HG03521 (cell line): ENCODE measurements around the gene TMEM126A.

Experiments used
- ATAC-seq: cut with Tn5 transposase; IDR thresholded peaks from one replicate; pipeline ENCODE4 v1.9.1; 2021; ENCODE audit warnings: mild to moderate bottlenecking, moderate library complexity; ENCODE audit not compliant: unreplicated experiment

Gene TMEM126A

DNA sequence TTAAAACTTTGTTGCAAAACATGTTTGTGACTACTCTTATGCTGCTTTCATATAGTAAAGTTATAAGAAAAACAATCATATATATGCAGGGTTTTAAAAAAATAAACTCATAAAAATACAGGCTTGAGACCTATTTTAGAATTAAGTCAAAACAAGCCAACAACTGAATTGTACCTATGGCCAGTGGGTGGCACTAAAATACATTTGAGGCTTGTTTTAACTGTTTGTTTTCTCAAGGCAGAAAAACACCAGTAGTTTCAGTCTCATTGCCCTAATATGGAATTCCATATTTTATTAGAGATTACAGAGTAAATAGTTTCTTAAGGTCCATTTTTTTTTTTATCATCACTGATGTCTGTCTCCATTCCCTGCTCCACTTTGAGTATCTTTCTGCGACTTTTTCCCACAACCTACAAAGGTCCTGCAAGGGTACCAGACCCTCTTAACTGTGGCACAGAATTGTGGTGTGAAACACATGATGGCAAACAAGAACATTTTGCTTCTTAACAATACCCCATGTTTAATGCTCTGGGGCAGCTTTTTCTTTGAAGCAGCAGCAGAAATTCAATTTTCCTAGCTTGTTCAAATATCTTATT, 46.7 kb downstream of the TMEM126A start:
- ATAC-seq: no peak

DNA sequence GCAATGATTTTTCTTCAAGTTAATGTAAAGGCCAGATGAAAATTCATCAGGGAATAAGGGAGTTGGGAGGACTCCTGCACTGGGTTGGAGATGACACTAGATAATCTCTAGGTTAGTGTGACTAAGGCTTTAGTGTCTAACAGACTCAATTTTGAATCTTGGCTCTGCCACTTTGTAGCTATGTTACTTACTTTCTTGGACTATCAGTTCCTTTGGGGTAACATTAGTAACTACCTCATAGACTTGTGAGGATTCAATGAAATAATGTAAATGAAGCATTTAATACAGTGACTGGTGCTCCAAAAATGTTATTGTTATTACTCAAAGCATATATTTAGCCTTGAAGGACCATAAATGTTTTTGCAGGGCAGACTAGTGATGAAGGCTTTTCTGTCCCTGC, 47.8 kb downstream of the TMEM126A start:
- no peak for ATAC-seq

DNA sequence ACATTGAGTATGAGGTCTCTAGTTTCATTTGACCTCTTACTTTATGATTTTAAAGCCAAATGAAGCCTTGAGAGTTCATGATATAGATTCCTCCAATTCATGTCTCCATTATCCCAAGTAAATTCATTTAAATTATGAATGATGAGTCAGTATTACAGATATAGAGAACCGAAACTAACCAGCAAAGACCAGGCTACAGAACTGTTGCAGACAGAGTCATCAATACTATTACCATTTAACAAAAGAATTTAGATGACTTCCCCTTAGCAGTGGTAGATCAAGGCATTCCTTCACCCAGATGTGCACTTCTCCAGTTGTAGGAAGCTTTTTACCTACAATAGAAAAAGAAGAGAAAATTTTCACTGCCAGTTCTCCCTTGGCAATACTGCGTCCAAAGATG, 50.0 kb downstream of the TMEM126A start:
- no peak for ATAC-seq

DNA sequence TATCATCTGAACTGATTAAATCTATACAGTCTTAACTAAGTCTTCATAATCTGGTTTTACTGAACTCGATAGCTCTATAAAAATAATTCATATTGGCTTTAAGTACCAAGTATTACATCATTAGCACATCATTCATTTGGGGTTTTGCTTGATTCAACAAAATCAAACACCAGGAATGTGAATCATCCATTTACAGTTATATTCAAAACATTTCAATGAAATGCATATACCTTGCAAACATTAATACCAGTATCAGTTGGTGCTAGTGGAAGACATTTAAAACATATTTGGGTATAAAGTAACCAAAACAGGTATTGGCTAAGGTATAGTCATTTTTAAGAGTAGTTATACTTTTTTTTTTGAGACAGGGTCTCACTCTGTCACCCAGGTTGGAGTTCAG, 50.4 kb downstream of the TMEM126A start:
- no peak for ATAC-seq

DNA sequence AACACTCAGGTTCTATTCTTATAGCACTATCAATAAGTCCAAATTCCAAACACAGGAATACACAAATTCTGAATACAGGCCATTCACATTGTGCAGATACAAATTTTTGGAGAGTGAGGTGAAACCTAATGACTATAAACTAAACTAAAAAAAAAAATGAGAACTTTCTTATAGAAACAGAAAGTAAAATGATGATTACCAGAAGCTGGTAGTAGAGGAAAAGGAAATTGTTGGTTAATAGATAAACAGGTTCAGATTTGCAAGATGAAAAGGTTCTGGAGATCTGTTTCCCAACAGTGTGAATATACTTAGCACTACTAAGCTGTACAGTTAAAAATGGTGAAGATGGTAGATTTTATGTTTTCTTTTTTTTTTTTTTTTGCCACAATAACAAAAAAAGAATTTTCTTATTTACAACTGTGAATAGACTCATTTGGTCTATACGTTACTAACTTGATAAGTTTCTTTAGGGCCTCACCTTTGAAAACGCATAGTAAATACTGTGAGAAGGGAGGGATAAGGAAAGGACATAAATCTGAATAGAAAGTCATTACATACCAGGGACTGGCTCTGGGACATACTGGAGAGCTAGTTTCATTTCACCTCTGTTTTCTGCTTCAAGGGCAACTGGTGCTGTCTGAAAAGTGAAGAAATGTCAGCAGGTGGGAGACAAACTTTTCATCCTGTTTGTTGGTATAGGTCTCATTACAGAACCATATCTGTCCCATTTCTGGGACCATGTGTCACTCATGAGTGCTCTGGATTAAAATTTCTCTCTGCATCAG, 52.4 kb downstream of the TMEM126A start:
- peak; percentile 76 for ATAC-seq

DNA sequence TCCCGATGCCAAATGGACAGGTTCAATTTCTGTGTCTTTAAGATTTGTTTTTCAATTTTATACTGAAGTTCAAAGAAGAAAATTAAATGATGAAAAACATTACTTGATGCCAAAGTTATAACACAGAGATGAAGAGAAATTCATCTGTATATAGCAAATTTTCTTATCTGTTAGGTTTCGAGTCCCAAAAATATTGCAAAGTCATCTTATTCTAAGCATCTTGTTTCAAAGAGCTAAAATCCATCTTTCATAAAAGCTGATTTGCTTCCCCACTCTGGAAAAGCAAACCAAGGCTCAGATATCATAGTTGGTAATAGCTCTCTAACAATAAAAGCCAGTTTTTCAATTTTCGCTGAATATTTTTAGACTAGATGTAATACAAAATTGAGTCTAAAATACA, 57.2 kb downstream of the TMEM126A start:
- no peak for ATAC-seq

DNA sequence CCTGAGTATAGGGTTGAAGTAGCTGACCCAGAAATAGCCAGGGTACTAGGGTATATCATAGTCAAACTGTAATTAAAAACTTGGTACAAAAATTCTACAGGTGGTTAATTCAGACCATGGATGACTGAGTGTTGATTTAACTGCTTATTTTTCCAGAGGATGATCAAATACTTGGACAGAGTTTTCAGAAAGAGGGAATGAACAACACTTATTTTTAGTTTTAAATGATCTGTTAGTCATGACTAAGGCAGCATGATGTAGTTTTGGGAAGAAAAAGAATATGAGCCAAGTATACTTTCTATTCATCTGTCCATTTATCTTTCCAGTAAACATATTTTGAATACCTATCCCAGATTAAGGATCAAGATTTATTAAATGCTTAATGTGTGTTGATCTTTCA, 58.0 kb downstream of the TMEM126A start:
- no peak for ATAC-seq
